ENCODE measurements around the gene ABCB8. TPM values are rescaled to one million over a fixed set of nuclear protein-coding genes. Genes with fewer than 3 reads are reported as not detected.
A peak's percentile ranks its signal among the peaks of the same experiment; 100 is the strongest.

ABCB8 gene
- total and polyA plus RNA-seq, 4 donors = 23.1 to 69.4 (median 37.7) TPM

DNA sequence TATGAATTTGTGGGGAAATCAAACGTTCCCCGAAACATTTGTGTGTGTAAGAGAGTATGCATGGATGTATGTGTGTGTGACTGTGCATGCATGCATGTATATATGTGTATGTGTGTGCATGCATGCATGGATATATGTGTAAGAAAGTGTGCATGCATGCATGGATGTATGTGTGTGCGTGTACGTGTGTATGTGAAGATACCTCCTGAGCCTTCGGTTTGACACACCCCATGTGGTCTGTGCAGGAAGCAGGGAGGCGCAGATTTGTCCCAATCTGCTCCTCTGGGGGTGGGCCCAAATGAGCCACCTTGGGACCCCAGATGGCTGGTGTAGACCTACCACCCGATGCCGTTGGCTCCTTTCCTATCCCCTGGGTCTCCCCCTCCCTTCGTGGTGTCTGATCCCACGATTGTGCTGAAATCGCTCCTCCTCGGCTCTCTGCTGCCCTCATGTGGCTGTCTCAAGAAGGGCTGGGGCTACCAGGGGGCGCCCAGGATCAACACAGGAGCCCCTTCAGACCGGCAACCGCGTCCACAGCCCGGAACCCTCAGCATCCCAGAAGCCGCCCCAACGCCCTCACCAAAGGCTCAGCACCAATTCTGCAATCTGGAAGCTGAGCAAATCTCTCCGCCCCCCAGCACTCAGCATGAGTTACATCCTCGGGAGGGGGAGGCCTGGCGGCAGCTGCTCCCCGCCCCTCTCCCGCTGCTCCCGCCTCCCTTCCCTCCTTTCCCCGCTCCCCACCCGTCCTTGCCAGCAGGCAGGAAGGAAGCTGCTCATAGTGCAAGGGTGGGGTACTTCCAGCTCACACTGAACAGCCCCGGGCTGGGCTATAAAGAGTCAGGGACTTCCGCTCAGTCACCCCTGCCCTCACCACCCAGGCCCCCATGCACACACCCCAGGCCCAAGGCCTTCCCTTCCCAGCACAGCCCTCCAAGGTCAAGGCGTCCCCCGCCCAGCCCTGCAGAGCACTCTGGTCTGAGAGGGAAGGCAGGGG, 39.7 kb upstream of the ABCB8 start:
- no peak overlapping the region for H3K4me3 ChIP-seq (ENCODE audit: low read depth, low read length)
- H3K9me3 ChIP-seq (ENCODE audit: control insufficient read depth, insufficient read depth, low read length) = no peaks in the 10 kb centered on the region
- H3K36me3 ChIP-seq (ENCODE audit: control insufficient read depth, insufficient read depth, low read length) = no peaks in the 10 kb centered on the region
- H3K27ac ChIP-seq (ENCODE audit: low read depth, low read length) = peak overlapping the region; percentile 57
- H3K27me3 ChIP-seq (ENCODE audit: control insufficient read depth, insufficient read depth, low read length) = no peaks in the 10 kb centered on the region
- H3K4me1 ChIP-seq (ENCODE audit: control insufficient read depth, insufficient read depth, low read length) = peaks cover 38% of the 10 kb centered on the region
- 7% methylated on average over 21 of the region's 31 CpGs for WGBS (ENCODE audit: insufficient coverage)
- peak in 3 of 6 donors; percentile 64 to 96 (median 95) for DNase-seq (ENCODE audit: low read depth in 4 of 6, low spot score in 6 of 6)

DNA sequence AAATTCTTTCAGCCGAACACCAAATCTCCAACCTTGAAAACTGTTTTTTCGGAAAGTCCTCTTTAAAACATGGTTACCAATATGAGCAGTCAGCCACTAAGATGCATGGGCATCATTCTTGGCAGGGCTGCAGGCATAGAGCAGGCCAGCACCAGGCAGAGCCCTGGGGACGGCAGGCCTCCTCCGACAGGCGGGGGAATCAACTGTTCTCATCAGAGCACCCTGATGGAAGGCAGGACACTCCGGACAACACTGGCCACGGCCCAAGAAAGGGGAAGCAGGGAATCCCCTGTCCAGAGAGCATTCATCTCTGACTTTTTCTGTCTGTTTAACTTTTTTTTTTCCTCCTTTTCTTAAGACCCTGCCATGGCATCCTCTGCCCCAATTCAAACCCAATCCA, 38.8 kb upstream of the ABCB8 start:
- H3K4me3 ChIP-seq (ENCODE audit: low read depth, low read length) = no peak overlapping the region
- peaks cover 35% of the 10 kb centered on the region for H3K4me1 ChIP-seq (ENCODE audit: control insufficient read depth, insufficient read depth, low read length)
- 73% methylated on average over 7 of the region's 7 CpGs for WGBS (ENCODE audit: insufficient coverage)
- no peaks in the 10 kb centered on the region for H3K36me3 ChIP-seq (ENCODE audit: control insufficient read depth, insufficient read depth, low read length)
- DNase-seq (ENCODE audit: low read depth in 4 of 6, low spot score in 6 of 6) = no peak
- H3K27me3 ChIP-seq (ENCODE audit: control insufficient read depth, insufficient read depth, low read length) = no peaks in the 10 kb centered on the region
- no peaks in the 10 kb centered on the region for H3K9me3 ChIP-seq (ENCODE audit: control insufficient read depth, insufficient read depth, low read length)
- H3K27ac ChIP-seq (ENCODE audit: low read depth, low read length) = no peak overlapping the region

DNA sequence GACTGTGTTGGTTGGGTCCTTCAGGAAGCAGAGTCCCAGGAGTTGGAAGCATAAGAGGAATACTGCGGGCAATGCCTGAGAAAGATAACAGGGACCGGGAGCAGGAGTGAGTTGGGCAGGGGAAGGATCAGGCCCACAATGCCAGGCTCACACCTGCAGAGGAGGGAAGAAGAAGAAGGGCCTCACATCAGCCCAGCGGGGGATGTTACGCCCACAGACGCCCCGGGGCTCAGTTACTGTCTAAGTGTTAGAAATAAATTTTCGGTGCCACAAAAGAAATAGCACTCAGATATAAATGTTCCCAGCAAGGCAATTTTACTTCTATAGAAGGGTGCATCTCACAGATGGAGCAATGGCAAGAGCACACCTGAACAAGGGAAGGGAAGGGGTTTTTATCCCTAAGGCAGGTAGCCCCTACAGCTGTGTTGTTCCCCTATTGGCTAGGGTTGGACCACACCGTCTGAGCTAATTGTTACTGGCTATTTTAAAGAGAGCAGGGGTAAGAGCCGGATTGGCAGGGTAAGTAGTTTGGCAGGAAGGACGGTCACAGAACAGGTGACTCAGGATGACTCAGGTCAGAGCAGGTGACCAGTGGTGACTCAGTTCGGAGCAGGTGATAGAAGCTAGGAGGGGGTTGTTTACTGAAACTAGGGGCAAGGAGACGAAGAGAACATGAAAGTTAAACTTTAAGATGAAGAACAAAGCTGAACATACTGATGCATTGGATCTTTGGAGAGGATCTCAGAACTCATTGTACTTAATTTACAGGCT, 37.6 kb upstream of the ABCB8 start, which contains the start of gene NOS3:
Gene NOS3, plus strand, starts transcription at position 602 of the 771 bp plus-strand sequence. CDS start 2,787 bp downstream, outside the sequence.
- Histone ChIP-seq H3K4me1 (ENCODE audit: control insufficient read depth, insufficient read depth, low read length) (peaks cover 41% of the 10 kb centered on the region), H3K9me3 (ENCODE audit: control insufficient read depth, insufficient read depth, low read length) (no peaks in the 10 kb centered on the region), H3K4me3 (ENCODE audit: low read depth, low read length) (no peak within 1 kb of the TSS), H3K27me3 (ENCODE audit: control insufficient read depth, insufficient read depth, low read length) (no peaks in the 10 kb centered on the region), H3K27ac (ENCODE audit: low read depth, low read length) (no peak within 1 kb of the TSS), H3K36me3 (ENCODE audit: control insufficient read depth, insufficient read depth, low read length) (no peaks in the 10 kb centered on the region)
- WGBS (ENCODE audit: insufficient coverage) = 78% methylated on average over 5 of the region's 12 CpGs
- DNase-seq (ENCODE audit: low read depth in 4 of 6, low spot score in 6 of 6) = no peak

GRCh38 chr7:150992051-150992640, 36.1 kb upstream of the ABCB8 start:
- no peaks in the 10 kb centered on the region for H3K27me3 ChIP-seq (ENCODE audit: control insufficient read depth, insufficient read depth, low read length)
- DNase-seq (ENCODE audit: low read depth in 4 of 6, low spot score in 6 of 6) = no peak
- H3K9me3 ChIP-seq (ENCODE audit: control insufficient read depth, insufficient read depth, low read length) = no peaks in the 10 kb centered on the region
- H3K27ac ChIP-seq (ENCODE audit: low read depth, low read length) = no peak overlapping the region
- H3K36me3 ChIP-seq (ENCODE audit: control insufficient read depth, insufficient read depth, low read length) = no peaks in the 10 kb centered on the region
- 68% methylated on average over 6 of the region's 6 CpGs for WGBS (ENCODE audit: insufficient coverage)
- H3K4me1 ChIP-seq (ENCODE audit: control insufficient read depth, insufficient read depth, low read length) = peaks cover 37% of the 10 kb centered on the region
- no peak overlapping the region for H3K4me3 ChIP-seq (ENCODE audit: low read depth, low read length)

DNA sequence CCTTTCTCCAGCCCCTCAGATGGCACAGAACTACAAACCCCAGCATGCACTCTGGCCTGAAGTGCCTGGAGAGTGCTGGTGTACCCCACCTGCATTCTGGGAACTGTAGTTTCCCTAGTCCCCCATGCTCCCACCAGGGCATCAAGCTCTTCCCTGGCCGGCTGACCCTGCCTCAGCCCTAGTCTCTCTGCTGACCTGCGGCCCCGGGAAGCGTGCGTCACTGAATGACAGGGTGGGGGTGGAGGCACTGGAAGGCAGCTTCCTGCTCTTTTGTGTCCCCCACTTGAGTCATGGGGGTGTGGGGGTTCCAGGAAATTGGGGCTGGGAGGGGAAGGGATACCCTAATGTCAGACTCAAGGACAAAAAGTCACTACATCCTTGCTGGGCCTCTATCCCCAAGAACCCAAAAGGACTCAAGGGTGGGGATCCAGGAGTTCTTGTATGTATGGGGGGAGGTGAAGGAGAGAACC, 35.4 kb upstream of the ABCB8 start:
- H3K36me3 ChIP-seq (ENCODE audit: control insufficient read depth, insufficient read depth, low read length) = no peaks in the 10 kb centered on the region
- H3K9me3 ChIP-seq (ENCODE audit: control insufficient read depth, insufficient read depth, low read length) = no peaks in the 10 kb centered on the region
- no peak overlapping the region for H3K4me3 ChIP-seq (ENCODE audit: low read depth, low read length)
- H3K27me3 ChIP-seq (ENCODE audit: control insufficient read depth, insufficient read depth, low read length) = no peaks in the 10 kb centered on the region
- peak in 2 of 6 donors; percentile 80 to 90 for DNase-seq (ENCODE audit: low read depth in 4 of 6, low spot score in 6 of 6)
- H3K27ac ChIP-seq (ENCODE audit: low read depth, low read length) = no peak overlapping the region
- peaks cover 33% of the 10 kb centered on the region for H3K4me1 ChIP-seq (ENCODE audit: control insufficient read depth, insufficient read depth, low read length)
- WGBS (ENCODE audit: insufficient coverage) = 17% methylated on average over 5 of the region's 5 CpGs

GRCh38 chr7:150993511-150993910, 34.7 kb upstream of the ABCB8 start:
- no peak overlapping the region for H3K27ac ChIP-seq (ENCODE audit: low read depth, low read length)
- peaks cover 29% of the 10 kb centered on the region for H3K4me1 ChIP-seq (ENCODE audit: control insufficient read depth, insufficient read depth, low read length)
- no peaks in the 10 kb centered on the region for H3K27me3 ChIP-seq (ENCODE audit: control insufficient read depth, insufficient read depth, low read length)
- no peak for DNase-seq (ENCODE audit: low read depth in 4 of 6, low spot score in 6 of 6)
- H3K4me3 ChIP-seq (ENCODE audit: low read depth, low read length) = no peak overlapping the region
- 58% methylated on average over 8 of the region's 14 CpGs for WGBS (ENCODE audit: insufficient coverage)
- H3K9me3 ChIP-seq (ENCODE audit: control insufficient read depth, insufficient read depth, low read length) = no peaks in the 10 kb centered on the region
- no peaks in the 10 kb centered on the region for H3K36me3 ChIP-seq (ENCODE audit: control insufficient read depth, insufficient read depth, low read length)

DNA sequence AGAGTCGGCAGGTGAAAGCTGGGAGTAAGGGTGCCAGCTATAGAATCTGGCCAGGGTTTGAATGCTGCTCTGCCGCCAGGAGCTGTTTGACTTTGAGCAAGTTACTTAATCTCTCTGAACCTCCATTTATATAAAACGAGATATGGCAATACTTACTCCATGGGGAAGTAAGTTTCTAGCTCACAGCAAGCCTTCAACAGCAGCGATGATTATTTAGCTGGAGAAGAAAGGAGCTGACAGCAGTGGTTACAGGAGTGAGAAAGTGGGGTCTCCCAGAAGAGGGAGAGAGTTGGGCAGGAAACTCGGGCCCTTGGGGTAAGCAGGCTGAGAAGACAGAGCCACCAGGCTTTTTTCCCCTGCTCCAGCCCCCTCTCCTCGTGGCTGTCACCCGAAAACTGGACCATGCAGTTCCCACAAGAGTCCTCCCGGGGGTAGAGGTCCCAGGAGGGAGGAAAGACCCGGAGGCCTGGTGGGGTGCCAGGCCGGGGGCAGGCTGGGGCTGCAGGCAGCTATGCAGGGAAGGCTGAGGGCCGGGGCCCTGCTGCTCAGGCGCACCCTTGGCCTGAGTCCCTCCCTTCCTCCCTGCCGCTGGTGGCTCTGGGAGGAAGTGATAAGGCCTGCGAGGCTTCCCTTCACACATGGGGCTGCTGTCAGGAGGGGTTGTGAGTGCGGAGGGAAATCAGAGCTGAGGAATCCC, 34.0 kb upstream of the ABCB8 start:
- Histone ChIP-seq H3K4me3 (ENCODE audit: low read depth, low read length) (no peak overlapping the region), H3K36me3 (ENCODE audit: control insufficient read depth, insufficient read depth, low read length) (no peaks in the 10 kb centered on the region), H3K4me1 (ENCODE audit: control insufficient read depth, insufficient read depth, low read length) (peaks cover 21% of the 10 kb centered on the region), H3K9me3 (ENCODE audit: control insufficient read depth, insufficient read depth, low read length) (no peaks in the 10 kb centered on the region), H3K27ac (ENCODE audit: low read depth, low read length) (no peak overlapping the region), H3K27me3 (ENCODE audit: control insufficient read depth, insufficient read depth, low read length) (no peaks in the 10 kb centered on the region)
- 52% methylated on average over 7 of the region's 15 CpGs for WGBS (ENCODE audit: insufficient coverage)
- no peak for DNase-seq (ENCODE audit: low read depth in 4 of 6, low spot score in 6 of 6)

- Histone ChIP-seq H3K27me3 (ENCODE audit: control insufficient read depth, insufficient read depth, low read length) (no peaks in the 10 kb centered on the region), H3K4me1 (ENCODE audit: control insufficient read depth, insufficient read depth, low read length) (peaks cover 18% of the 10 kb centered on the region), H3K9me3 (ENCODE audit: control insufficient read depth, insufficient read depth, low read length) (no peaks in the 10 kb centered on the region), H3K36me3 (ENCODE audit: control insufficient read depth, insufficient read depth, low read length) (no peaks in the 10 kb centered on the region), H3K27ac (ENCODE audit: low read depth, low read length) (no peak overlapping the region), H3K4me3 (ENCODE audit: low read depth, low read length) (no peak overlapping the region)
- no peak for DNase-seq (ENCODE audit: low read depth in 4 of 6, low spot score in 6 of 6)
- 65% methylated on average over 15 of the region's 19 CpGs for WGBS (ENCODE audit: insufficient coverage)
Measured at GRCh38 chr7:150994838-150995510, 33.3 kb upstream of the ABCB8 start.

Data from spinal cord (tissue), 10 donors.